MCF 10A (cell line): ENCODE measurements around the gene TDRD9. TPM values are rescaled to one million over a fixed set of nuclear protein-coding genes. Genes with fewer than 3 reads are reported as not detected.

Source experiments
- BruUV-seq: library from RNA; stranded (reverse); fragments of 400-500 nt; replicated peaks from 2 replicates; lab custom pipeline; 2021; lab: Mats Ljungman, UMichigan
- CTCF ChIA-PET: fragments of 300-600 bp; sonication (Branson Sonifier 250); formaldehyde crosslinking; extraction: SDS; loops from one replicate; lab custom pipeline; 2021; ENCODE audit warnings: antibody characterized with exemption, inconsistent platforms; lab: Yijun Ruan, JAX
- POLR2A ChIA-PET: fragments of 300-600, 350-650 bp; sonication (Branson Sonifier 250); formaldehyde crosslinking; extraction: SDS; loops from one replicate; lab custom pipeline; 2020; ENCODE audit warnings: antibody characterized with exemption, inconsistent platforms; lab: Yijun Ruan, JAX
- DNase-seq: peaks from one replicate; pipeline ENCODE4 v3.0.0-alpha.2; 2018; ENCODE audit not compliant: unreplicated experiment
- H3K27ac Mint-ChIP-seq: one replicate; pipeline ENCODE4 v1.8.0; 2022; ENCODE audit warnings: mild to moderate bottlenecking, low read depth, mixed read lengths; ENCODE audit not compliant: unreplicated experiment
- H3K27me3 Mint-ChIP-seq: one replicate; pipeline ENCODE4 v1.8.0; 2022; ENCODE audit warnings: mixed read lengths; ENCODE audit not compliant: insufficient read depth, unreplicated experiment
- H3K36me3 Mint-ChIP-seq: one replicate; pipeline ENCODE4 v1.8.0; 2022; ENCODE audit warnings: mild to moderate bottlenecking, moderate library complexity, mixed read lengths; ENCODE audit not compliant: insufficient read depth, unreplicated experiment
- H3K4me1 Mint-ChIP-seq: one replicate; pipeline ENCODE4 v1.8.0; 2022; ENCODE audit warnings: mixed read lengths; ENCODE audit not compliant: insufficient read depth, unreplicated experiment
- H3K4me3 Mint-ChIP-seq: one replicate; pipeline ENCODE4 v1.8.0; 2022; ENCODE audit warnings: mild to moderate bottlenecking, moderate library complexity, mixed read lengths; ENCODE audit not compliant: unreplicated experiment
- H3K9me3 Mint-ChIP-seq: one replicate; pipeline ENCODE4 v1.8.0; 2022; ENCODE audit warnings: mixed read lengths; ENCODE audit not compliant: unreplicated experiment
- CTCF ChIP-seq: fragments of 200-600 bp; IDR thresholded peaks from one replicate; pipeline ENCODE4 v1.8.0; 2022; ENCODE audit warnings: antibody characterized with exemption, mild to moderate bottlenecking; ENCODE audit not compliant: unreplicated experiment
- intact Hi-C: fragments of 100-400 bp; cut with micrococcal nuclease; formaldehyde crosslinking; loops from 2 replicates; pipeline ENCODE4 v1.14.1; 2022
- total RNA-seq: library from RNA; stranded (reverse); gene quantifications from 2 replicates; pipeline ENCODE4 v1.2.3, GENCODE V29; 2022

TDRD9 gene
- total RNA-seq, 1 experiment from 2014 or later = 0.40 TPM

GRCh38 chr14:104069541-104069940 is 141.3 kb downstream of the TDRD9 start:
- no peak for DNase-seq
- H3K27ac Mint-ChIP-seq = no peak overlapping the region
- no peak for TF ChIP-seq CTCF
- H3K4me3 Mint-ChIP-seq = no peak overlapping the region
- no peaks in the 10 kb centered on the region for H3K27me3 Mint-ChIP-seq
- peaks cover 21% of the 10 kb centered on the region for H3K9me3 Mint-ChIP-seq
- ChIA-PET POLR2A (interaction anchor here (0.7 kb wide), 1 partner anchor 173 kb away, joined by 6 read pairs; no protein-coding TSS in a partner anchor), CTCF (interaction anchor here (0.6 to 1.6 kb wide), 4 partner anchors 8 to 169 kb away, joined by 3 to 5 read pairs (median 4); no protein-coding TSS in a partner anchor)
- no peaks in the 10 kb centered on the region for H3K36me3 Mint-ChIP-seq
- intact Hi-C loops = no loop called here
- H3K4me1 Mint-ChIP-seq = no peaks in the 10 kb centered on the region
- BruUV-seq = no TSS peak

DNA sequence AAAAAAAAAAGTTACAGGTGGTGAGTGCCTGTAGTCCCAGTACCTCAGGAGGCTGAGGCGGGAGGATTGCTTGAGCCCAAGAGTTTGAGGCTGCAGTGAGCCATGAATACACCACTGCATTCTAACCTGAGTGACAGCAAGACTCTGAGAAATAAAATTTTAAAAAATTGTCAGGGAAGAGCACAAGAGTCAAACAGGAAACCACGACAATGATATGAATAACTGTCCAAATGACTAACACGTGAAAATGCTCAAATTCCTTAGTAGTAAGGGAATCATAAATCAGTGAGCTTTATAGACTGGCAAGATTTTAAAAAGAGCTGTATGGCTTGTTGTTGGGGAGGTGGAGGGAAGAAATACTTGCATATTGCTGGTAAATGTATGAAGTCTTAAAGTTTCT is 144.3 kb downstream of the TDRD9 start:
- no peak overlapping the region for H3K4me3 Mint-ChIP-seq
- no TSS peak for BruUV-seq
- no peak overlapping the region for H3K27ac Mint-ChIP-seq
- peaks cover 15% of the 10 kb centered on the region for H3K9me3 Mint-ChIP-seq
- intact Hi-C loops = no loop called here
- no peaks in the 10 kb centered on the region for H3K27me3 Mint-ChIP-seq
- no peaks in the 10 kb centered on the region for H3K4me1 Mint-ChIP-seq
- ChIA-PET CTCF (interaction anchor here (0.6 to 1.0 kb wide), 2 partner anchors 56 to 179 kb away, joined by 3 to 5 read pairs; no protein-coding TSS in a partner anchor), POLR2A (no interaction called here)
- no peaks in the 10 kb centered on the region for H3K36me3 Mint-ChIP-seq
- TF ChIP-seq CTCF = no peak
- DNase-seq = no peak

GRCh38 chr14:104073764-104074163 is 145.5 kb downstream of the TDRD9 start:
- DNase-seq = no peak
- no peak overlapping the region for H3K4me3 Mint-ChIP-seq
- TF ChIP-seq CTCF = no peak
- ChIA-PET POLR2A (no interaction called here), CTCF (interaction anchor here (1.0 kb wide), 1 partner anchor 8 kb away, joined by 5 read pairs; no protein-coding TSS in a partner anchor)
- BruUV-seq = no TSS peak
- intact Hi-C loops = no loop called here
- H3K4me1 Mint-ChIP-seq = no peaks in the 10 kb centered on the region
- H3K27ac Mint-ChIP-seq = no peak overlapping the region
- no peaks in the 10 kb centered on the region for H3K36me3 Mint-ChIP-seq
- H3K27me3 Mint-ChIP-seq = no peaks in the 10 kb centered on the region
- H3K9me3 Mint-ChIP-seq = peaks cover 15% of the 10 kb centered on the region

DNA sequence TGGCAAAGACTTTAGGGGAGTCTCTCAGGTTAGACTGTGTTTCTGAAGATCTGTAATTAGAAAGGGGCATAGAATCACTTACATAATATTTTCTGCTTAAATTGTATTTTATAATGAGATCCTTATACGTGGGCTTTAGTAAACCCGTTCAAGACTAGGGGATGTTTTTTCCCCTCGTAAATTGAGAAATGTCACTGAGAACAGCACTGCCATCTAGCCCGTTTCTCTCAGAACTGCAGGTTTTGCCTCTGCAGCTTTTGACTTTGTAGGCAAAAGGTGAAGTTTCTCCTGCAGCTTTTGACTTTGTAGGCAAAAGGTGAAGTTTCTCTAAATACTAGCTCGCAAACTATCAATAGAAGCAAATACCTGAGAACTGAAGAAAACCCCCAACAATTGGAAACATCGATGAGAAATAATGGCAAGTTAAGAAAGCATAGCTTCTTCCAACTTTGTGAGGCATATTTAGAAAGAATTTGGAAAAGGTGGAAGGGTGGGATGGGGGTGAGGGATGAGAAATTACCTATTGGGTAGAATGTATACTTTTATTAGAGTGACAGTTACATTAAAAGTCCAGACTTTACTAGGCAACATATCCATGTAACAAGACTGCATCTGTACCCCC is 147.4 kb downstream of the TDRD9 start:
- no peaks in the 10 kb centered on the region for H3K27me3 Mint-ChIP-seq
- intact Hi-C loops = no loop called here
- peak; percentile 42 for TF ChIP-seq CTCF
- DNase-seq = no peak
- no TSS peak for BruUV-seq
- H3K9me3 Mint-ChIP-seq = peaks cover 15% of the 10 kb centered on the region
- no peaks in the 10 kb centered on the region for H3K4me1 Mint-ChIP-seq
- ChIA-PET POLR2A (interaction anchor here (0.8 to 1.2 kb wide), 4 partner anchors 11 to 176 kb away, joined by 3 to 5 read pairs (median 4); no protein-coding TSS in a partner anchor), CTCF (interaction anchor here (0.6 to 6.3 kb wide), 22 partner anchors 11 to 1094 kb away, joined by 3 to 156 read pairs (median 3); no protein-coding TSS in a partner anchor)
- H3K4me3 Mint-ChIP-seq = no peak overlapping the region
- H3K27ac Mint-ChIP-seq = no peak overlapping the region
- no peaks in the 10 kb centered on the region for H3K36me3 Mint-ChIP-seq
